Omental fat pad (tissue), 4 donors: ENCODE results near the gene SEMA3A. TPM values are rescaled to one million over a fixed set of nuclear protein-coding genes. Genes with fewer than 3 reads are reported as not detected.

ENCODE experiments used
- ATAC-seq: fragments of 150-250 bp; one replicate; pipeline ENCODE4 v1.9.1; 2016; ENCODE audit warnings: mild to moderate bottlenecking, moderate library complexity; ENCODE audit not compliant: low FRiP score
- DNase-seq: peaks from one replicate; pipeline ENCODE4 v3.0.0-alpha.2; 2019; ENCODE audit warnings: low spot score
- total RNA-seq, 4 donors: library from RNA; depleted of rRNA; stranded (reverse); fragments of >200 nt; gene quantifications; one replicate each; pipeline ENCODE4 v1.1.0, GENCODE V29; 2016
- TF ChIP-seq, protein P1 (sequence below), 3 donors: fragments of 450-650 bp; IDR thresholded peaks; one replicate each; pipeline ENCODE4 v1.5.1; 2016 to 2017; ENCODE audit warnings: antibody characterized with exemption in 3 of 3, mild to moderate bottlenecking in 3 of 3, moderate library complexity in 2 of 3

The SEMA3A gene
- total RNA-seq, 4 donors from 2014 or later, result 4.3 to 11.4 (median 7.4) TPM

DNA sequence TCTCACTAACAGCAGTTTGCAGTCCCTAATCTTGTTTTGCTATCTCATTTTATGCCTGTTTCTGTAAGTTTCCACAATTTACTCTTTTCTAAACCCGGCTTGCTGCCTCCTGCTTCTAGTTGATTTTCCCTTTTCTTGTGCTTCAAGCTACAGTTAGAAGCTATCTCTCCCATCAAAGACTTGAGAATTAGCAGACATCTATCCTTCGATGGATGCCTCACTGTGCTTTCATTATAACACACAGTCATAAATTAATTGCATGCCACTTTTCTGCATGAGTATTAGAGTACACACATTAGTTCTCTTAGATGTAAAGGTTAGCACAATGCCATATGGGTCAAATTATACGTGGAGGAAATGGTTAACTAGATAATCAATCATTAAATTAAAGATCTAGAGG, 48.7 kb downstream of the SEMA3A start:
- ATAC-seq (no peak), DNase-seq (no peak)
- TF ChIP-seq, protein P1, sequence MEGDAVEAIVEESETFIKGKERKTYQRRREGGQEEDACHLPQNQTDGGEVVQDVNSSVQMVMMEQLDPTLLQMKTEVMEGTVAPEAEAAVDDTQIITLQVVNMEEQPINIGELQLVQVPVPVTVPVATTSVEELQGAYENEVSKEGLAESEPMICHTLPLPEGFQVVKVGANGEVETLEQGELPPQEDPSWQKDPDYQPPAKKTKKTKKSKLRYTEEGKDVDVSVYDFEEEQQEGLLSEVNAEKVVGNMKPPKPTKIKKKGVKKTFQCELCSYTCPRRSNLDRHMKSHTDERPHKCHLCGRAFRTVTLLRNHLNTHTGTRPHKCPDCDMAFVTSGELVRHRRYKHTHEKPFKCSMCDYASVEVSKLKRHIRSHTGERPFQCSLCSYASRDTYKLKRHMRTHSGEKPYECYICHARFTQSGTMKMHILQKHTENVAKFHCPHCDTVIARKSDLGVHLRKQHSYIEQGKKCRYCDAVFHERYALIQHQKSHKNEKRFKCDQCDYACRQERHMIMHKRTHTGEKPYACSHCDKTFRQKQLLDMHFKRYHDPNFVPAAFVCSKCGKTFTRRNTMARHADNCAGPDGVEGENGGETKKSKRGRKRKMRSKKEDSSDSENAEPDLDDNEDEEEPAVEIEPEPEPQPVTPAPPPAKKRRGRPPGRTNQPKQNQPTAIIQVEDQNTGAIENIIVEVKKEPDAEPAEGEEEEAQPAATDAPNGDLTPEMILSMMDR (IDR thresholded peaks at IDR 0.05), result no peak

DNA sequence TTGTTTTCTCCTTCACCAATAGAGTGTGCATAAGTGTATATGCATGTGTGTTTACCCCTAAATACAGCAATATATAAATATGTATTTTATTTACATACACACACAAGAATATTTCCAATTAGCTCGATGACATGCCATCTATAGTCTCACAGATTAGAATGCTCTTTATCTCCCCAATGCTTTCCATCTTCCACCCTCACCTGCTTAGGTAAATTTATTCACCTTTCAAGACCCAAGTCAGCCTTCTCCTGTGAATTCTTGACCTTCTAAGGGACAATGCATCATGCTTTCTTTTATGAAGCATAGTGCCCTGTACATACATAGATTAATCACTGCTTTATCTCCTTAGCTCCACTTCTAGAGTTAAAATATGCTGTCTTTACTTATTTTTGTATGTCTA, 49.7 kb downstream of the SEMA3A start:
- ATAC-seq (no peak), DNase-seq (no peak)
- TF ChIP-seq, protein P1 (IDR thresholded peaks at IDR 0.05), result no peak

DNA sequence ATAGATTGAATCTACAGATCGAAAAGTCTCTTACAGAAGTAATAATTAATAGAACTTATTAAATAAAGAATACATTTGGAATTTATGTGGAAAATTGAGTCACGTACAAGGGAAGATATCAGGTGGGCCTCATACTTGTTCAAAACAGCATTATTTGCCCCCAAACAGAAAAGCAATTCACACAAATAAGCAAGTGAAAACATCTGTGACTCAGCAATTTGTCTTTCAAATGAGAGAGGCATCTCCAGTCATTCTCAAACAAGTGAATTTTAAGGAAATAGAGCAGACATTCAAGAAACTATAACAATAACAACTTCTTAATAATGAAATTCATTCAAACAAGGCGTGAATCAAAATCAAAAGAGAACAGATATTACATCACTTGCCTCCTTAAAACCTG, 50.1 kb downstream of the SEMA3A start:
- no peak for ATAC-seq
- DNase-seq, result no peak
- TF ChIP-seq, protein P1 (IDR thresholded peaks at IDR 0.05), result no peak

DNA sequence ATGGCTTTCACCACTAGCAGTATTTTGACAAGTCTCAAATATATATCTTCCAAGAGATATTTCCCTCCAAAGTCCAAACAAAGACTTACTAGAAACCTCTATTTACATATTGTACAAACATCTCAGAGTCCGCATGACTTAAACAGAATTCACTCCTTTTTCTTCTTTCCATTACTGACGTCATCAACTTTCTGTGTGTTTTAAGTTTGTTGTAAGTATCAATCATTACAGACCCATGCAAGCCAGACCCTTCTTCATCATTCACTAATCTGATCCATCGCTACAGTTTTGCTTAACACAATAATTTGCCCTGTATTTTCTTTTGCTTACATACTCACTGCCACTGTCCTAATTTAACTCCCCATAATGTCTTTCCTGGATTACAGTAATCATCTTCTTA, 51.9 kb downstream of the SEMA3A start:
- DNase-seq, result no peak
- TF ChIP-seq, protein P1 (IDR thresholded peaks at IDR 0.05), result no peak
- ATAC-seq, result no peak

DNA sequence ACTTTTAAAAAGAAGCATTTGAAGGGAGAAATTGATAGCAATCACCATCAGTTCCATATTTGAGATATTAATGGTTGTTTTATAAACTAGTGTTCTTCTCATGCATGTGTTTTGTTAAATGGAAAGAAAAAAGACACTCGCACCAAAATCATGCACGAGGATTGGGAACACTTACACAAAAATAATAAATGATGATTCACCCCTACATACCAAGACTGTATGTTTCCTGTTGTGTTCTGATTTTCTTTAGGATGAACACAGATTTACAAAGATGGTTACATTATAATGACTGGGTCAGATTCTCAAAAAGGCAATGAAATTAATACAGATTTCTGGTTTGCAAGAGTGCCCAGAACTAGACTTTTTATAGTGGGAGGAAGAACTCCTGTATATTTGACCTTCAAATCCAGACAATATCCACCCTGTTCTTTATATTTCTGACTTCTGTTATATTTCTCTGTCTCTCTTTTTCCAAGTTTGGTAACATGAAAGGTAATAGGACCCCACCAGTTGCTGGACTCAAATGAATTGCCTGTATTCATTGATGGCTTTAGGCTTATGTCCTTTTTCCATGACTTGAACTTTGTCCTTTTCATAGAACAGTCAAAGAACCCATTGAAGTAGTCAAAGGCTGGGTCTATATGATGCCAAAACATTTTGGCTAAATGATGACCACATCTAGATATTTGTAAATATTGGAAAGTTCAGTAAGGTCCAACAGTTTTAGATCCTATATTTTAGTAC, 54.4 kb downstream of the SEMA3A start:
- TF ChIP-seq, protein P1 (IDR thresholded peaks at IDR 0.05), result no peak
- ATAC-seq (no peak), DNase-seq (no peak)

DNA sequence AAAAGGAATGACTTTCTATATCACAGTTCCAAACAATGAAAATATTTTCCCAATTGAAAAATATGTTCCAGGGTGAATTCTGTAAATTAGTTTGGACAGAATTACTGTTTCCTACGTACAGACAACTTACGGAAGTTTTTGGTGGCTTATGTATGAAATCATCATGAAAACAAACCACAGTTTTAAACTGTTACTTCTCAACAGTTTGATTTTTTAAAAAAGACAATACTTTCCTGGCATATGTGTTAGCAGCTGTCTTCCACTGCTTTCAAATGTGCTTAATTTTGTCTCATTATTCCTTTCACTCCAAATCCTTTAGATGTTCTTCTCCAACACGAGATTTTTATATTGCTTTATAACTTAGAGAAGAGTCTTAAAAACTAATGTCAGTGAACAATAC, 56.2 kb downstream of the SEMA3A start:
- TF ChIP-seq, protein P1 (IDR thresholded peaks at IDR 0.05), result no peak
- no peak for DNase-seq
- ATAC-seq, result no peak

DNA sequence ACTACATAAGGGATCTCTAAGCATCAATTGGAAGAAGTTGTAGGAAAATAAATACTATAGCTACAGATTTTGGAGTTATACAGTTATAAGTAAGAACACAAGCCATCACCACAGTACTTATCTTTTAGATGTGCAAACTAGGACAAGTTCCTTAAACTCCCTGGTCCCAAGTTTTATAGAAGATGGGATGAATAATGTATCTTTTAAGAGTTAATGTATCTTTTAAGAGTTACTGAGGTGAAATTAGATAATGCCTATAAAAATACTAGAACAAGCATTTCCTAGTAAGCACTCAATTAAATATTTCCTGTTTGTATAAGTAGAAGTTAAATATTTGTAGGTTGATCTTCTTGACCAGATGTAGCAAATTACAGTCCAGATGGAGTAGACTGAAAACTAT, 56.8 kb downstream of the SEMA3A start:
- TF ChIP-seq, protein P1 (IDR thresholded peaks at IDR 0.05), result no peak
- no peak for DNase-seq
- ATAC-seq, result no peak
